Measurements from ENCODE around the gene ACSS3.

DNA sequence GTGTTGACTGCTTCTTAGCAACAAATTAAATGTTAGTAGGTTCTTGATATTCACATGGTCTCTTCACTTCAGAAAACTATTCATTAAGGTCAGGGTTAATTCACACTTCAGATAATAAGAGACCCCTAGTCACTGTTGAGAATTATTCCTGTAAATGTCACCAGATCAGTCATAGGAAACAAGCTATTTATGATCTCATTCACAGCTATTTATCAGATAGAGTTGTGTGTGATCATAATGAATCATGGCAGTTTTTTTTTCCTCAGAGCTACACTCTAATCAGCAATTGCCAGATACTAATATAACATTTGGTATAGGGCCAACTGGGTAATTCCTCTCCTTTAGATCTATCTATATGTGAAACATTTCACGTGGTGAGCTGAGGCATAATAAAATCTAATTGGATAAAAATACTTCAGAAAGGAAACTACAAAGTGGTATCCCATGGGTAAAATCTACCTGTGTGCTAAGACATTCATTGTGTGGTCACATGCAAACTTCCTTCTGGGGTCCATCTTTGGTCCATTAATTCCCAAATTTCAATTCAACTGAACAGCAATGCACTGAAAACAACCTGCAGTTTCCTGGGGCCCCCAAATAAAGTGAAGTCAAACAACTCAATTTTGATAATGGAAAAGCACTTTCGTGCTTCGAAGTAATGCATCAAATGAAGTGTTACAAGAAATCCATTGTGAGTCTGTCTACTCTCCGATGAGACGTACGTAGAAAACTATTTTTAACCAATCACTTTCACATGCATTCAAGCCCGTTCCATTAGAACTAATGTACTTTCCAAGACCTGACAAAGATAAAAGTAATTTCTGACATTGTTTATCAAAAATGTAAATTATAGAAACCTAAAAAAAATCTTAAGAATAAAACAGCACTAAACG, 197.0 kb downstream of the ACSS3 start:
- TF ChIP-seq CTCF (IDR thresholded peaks at IDR 0.05) (no peak), EZH2 (IDR thresholded peaks at IDR 0.05; ENCODE audit: borderline replicate concordance, insufficient read depth, low read depth, low read length, poor library complexity, severe bottlenecking) (no peak)
